ENCODE measurements around the gene DLG2. TPM values are rescaled to one million over a fixed set of nuclear protein-coding genes. Genes with fewer than 3 reads are reported as not detected.

The DLG2 gene
- total RNA-seq, 1 donor from 2014 or later, result 5.1 TPM

GRCh38 chr11:83972536-83972935 is 1654.6 kb downstream of the DLG2 start:
- H3K4me3 Mint-ChIP-seq (ENCODE audit: unreplicated experiment), result no peak overlapping the region
- no peak overlapping the region for H3K27ac Mint-ChIP-seq (ENCODE audit: unreplicated experiment)
- no peak for DNase-seq (ENCODE audit: low spot score)
- no peaks in the 10 kb centered on the region for H3K36me3 Mint-ChIP-seq (ENCODE audit: low read depth, unreplicated experiment)
- H3K27me3 Mint-ChIP-seq (ENCODE audit: unreplicated experiment), result no peaks in the 10 kb centered on the region
- H3K4me1 Mint-ChIP-seq (ENCODE audit: unreplicated experiment), result no peaks in the 10 kb centered on the region
- TF ChIP-seq CTCF (IDR thresholded peaks at IDR 0.05; ENCODE audit: unreplicated experiment), result no peak
- no peaks in the 10 kb centered on the region for H3K9me3 Mint-ChIP-seq (ENCODE audit: unreplicated experiment)

GRCh38 chr11:83971063-83971462 is 1656.1 kb downstream of the DLG2 start:
- H3K36me3 Mint-ChIP-seq (ENCODE audit: low read depth, unreplicated experiment), result no peaks in the 10 kb centered on the region
- no peak for DNase-seq (ENCODE audit: low spot score)
- no peak overlapping the region for H3K4me3 Mint-ChIP-seq (ENCODE audit: unreplicated experiment)
- H3K4me1 Mint-ChIP-seq (ENCODE audit: unreplicated experiment), result no peaks in the 10 kb centered on the region
- no peak overlapping the region for H3K27ac Mint-ChIP-seq (ENCODE audit: unreplicated experiment)
- TF ChIP-seq CTCF (IDR thresholded peaks at IDR 0.05; ENCODE audit: unreplicated experiment), result no peak
- H3K27me3 Mint-ChIP-seq (ENCODE audit: unreplicated experiment), result no peaks in the 10 kb centered on the region
- no peaks in the 10 kb centered on the region for H3K9me3 Mint-ChIP-seq (ENCODE audit: unreplicated experiment)

GRCh38 chr11:83970061-83970671 is 1657.0 kb downstream of the DLG2 start:
- Mint-ChIP-seq H3K27ac (ENCODE audit: unreplicated experiment) (no peak overlapping the region), H3K4me1 (ENCODE audit: unreplicated experiment) (no peaks in the 10 kb centered on the region), H3K9me3 (ENCODE audit: unreplicated experiment) (no peaks in the 10 kb centered on the region), H3K4me3 (ENCODE audit: unreplicated experiment) (no peak overlapping the region), H3K27me3 (ENCODE audit: unreplicated experiment) (no peaks in the 10 kb centered on the region), H3K36me3 (ENCODE audit: low read depth, unreplicated experiment) (no peaks in the 10 kb centered on the region)
- DNase-seq (ENCODE audit: low spot score), result no peak
- no peak for TF ChIP-seq CTCF (IDR thresholded peaks at IDR 0.05; ENCODE audit: unreplicated experiment)

GRCh38 chr11:83957038-83957900 is 1669.9 kb downstream of the DLG2 start:
- no peak for DNase-seq (ENCODE audit: low spot score)
- no peak for TF ChIP-seq CTCF (IDR thresholded peaks at IDR 0.05; ENCODE audit: unreplicated experiment)
- no peaks in the 10 kb centered on the region for H3K9me3 Mint-ChIP-seq (ENCODE audit: unreplicated experiment)

GRCh38 chr11:83956119-83956697 is 1670.9 kb downstream of the DLG2 start:
- Mint-ChIP-seq H3K36me3 (ENCODE audit: low read depth, unreplicated experiment) (no peaks in the 10 kb centered on the region), H3K9me3 (ENCODE audit: unreplicated experiment) (no peaks in the 10 kb centered on the region), H3K27me3 (ENCODE audit: unreplicated experiment) (no peaks in the 10 kb centered on the region), H3K27ac (ENCODE audit: unreplicated experiment) (no peak overlapping the region), H3K4me3 (ENCODE audit: unreplicated experiment) (no peak overlapping the region), H3K4me1 (ENCODE audit: unreplicated experiment) (peaks cover 9% of the 10 kb centered on the region)
- TF ChIP-seq CTCF (IDR thresholded peaks at IDR 0.05; ENCODE audit: unreplicated experiment), result no peak
- no peak for DNase-seq (ENCODE audit: low spot score)

More at GRCh38 chr11:83957038-83957900, 1669.9 kb downstream of the DLG2 start:
- H3K27ac Mint-ChIP-seq (ENCODE audit: unreplicated experiment), result no peak overlapping the region
- peaks cover 3% of the 10 kb centered on the region for H3K4me1 Mint-ChIP-seq (ENCODE audit: unreplicated experiment)
- no peak overlapping the region for H3K4me3 Mint-ChIP-seq (ENCODE audit: unreplicated experiment)
- no peaks in the 10 kb centered on the region for H3K27me3 Mint-ChIP-seq (ENCODE audit: unreplicated experiment)
- H3K36me3 Mint-ChIP-seq (ENCODE audit: low read depth, unreplicated experiment), result no peaks in the 10 kb centered on the region
